Fibroblast of lung (primary cell): ENCODE measurements around the gene GIMAP6. TPM values are rescaled to one million over a fixed set of nuclear protein-coding genes. Genes with fewer than 3 reads are reported as not detected.
"Not testable (repeated sequence)": the region's sequence is repeated elsewhere in the genome, so short reads cannot be mapped to it uniquely, and the experiment has no call there.

ENCODE experiments used
- DNase-seq, 2 donors: peaks; one replicate each; pipeline versions ENCODE4 v3.0.0 to v3.0.0-alpha.2; 2010; ENCODE audit warnings: low read depth in 2 of 2
- H2AFZ ChIP-seq: 2 replicates; pipeline ENCODE4 v1.5.1; 2012; ENCODE audit warnings: low read length, control low read depth, inconsistent platforms
- H3K27ac ChIP-seq: 2 replicates; pipeline ENCODE4 v1.5.1; 2011; ENCODE audit warnings: low read length, control low read depth; ENCODE audit not compliant: insufficient read depth
- H3K27me3 ChIP-seq: 2 replicates; pipeline ENCODE4 v1.5.1; 2011; ENCODE audit warnings: mild to moderate bottlenecking, low read length; ENCODE audit not compliant: control insufficient read depth, insufficient read depth
- H3K36me3 ChIP-seq: 2 replicates; pipeline ENCODE4 v1.5.1; 2011; ENCODE audit warnings: low read length; ENCODE audit not compliant: control insufficient read depth, insufficient read depth
- H3K4me1 ChIP-seq: 2 replicates; pipeline ENCODE4 v1.5.1; 2011; ENCODE audit warnings: low read length; ENCODE audit not compliant: control insufficient read depth, insufficient read depth; ENCODE audit errors: extremely low read depth
- H3K4me2 ChIP-seq: 2 replicates; pipeline ENCODE4 v1.5.1; 2011; ENCODE audit warnings: low read length, control low read depth; ENCODE audit not compliant: insufficient read depth; ENCODE audit errors: extremely low read depth
- H3K4me3 ChIP-seq, 4 experiments: fragments of 200-600 bp in 1 of 4; sonication (generic) in 1 of 4; replicated peaks in 1 of 4; 2 replicates each; pipeline ENCODE4 v1.5.1; 2011 to 2016; ENCODE audit warnings: low read length in 4 of 4, low read depth in 3 of 4, mild to moderate bottlenecking in 3 of 4, control low read depth in 2 of 4, inconsistent platforms in 1 of 4, mixed read lengths in 1 of 4; ENCODE audit not compliant: insufficient read depth in 1 of 4; ENCODE audit errors: control extremely low read depth in 1 of 4
- H3K79me2 ChIP-seq: 2 replicates; pipeline ENCODE4 v1.5.1; 2012; ENCODE audit warnings: mild to moderate bottlenecking, low read length, inconsistent platforms; ENCODE audit not compliant: control insufficient read depth, insufficient read depth
- H3K9ac ChIP-seq: 2 replicates; pipeline ENCODE4 v1.5.1; 2011; ENCODE audit warnings: mild to moderate bottlenecking, low read length, control low read depth; ENCODE audit not compliant: insufficient read depth
- H3K9me3 ChIP-seq: 2 replicates; pipeline ENCODE4 v1.5.1; 2012; ENCODE audit warnings: low read depth, low read length; ENCODE audit not compliant: control insufficient read depth, insufficient read depth
- H4K20me1 ChIP-seq: 2 replicates; pipeline ENCODE4 v1.5.1; 2011; ENCODE audit warnings: low read length; ENCODE audit not compliant: control insufficient read depth, insufficient read depth; ENCODE audit errors: extremely low read depth
- CTCF ChIP-seq, 2 donors: IDR thresholded peaks in 1 of 2; conservative IDR thresholded peaks in 1 of 2; 1 replicate in 1 of 2; 2 replicates in 1 of 2; pipeline ENCODE4 v1.5.1; 2011 to 2012; ENCODE audit warnings: low read length in 2 of 2, control low read depth in 1 of 2, inconsistent platforms in 1 of 2, low read depth in 1 of 2, mild to moderate bottlenecking in 1 of 2
- EZH2 ChIP-seq: IDR thresholded peaks from 2 replicates; pipeline ENCODE4 v1.5.1; 2012; ENCODE audit warnings: low read length, control low read depth, mild to moderate bottlenecking; ENCODE audit errors: missing control alignments
- polyA plus RNA-seq, 2 donors: library from polyadenylated mRNA; depleted of rRNA in 1 of 2; stranded (reverse) in 1 of 2; unstranded in 1 of 2; fragments of >200 nt; gene quantifications; 2 replicates each; pipeline ENCODE4 v1.2.1, GENCODE V29; 2011 to 2012; ENCODE audit warnings: missing spikeins in 1 of 2
- total RNA-seq: library from RNA; depleted of rRNA; stranded (reverse); fragments of >200 nt; gene quantifications from 2 replicates; pipeline ENCODE4 v1.2.1, GENCODE V29; 2014

GIMAP6 gene
- total and polyA plus RNA-seq, 2 donors (not counting 1 experiment from before 2014, with no cell fraction given) = under 0.01 TPM; not detected in 1

DNA sequence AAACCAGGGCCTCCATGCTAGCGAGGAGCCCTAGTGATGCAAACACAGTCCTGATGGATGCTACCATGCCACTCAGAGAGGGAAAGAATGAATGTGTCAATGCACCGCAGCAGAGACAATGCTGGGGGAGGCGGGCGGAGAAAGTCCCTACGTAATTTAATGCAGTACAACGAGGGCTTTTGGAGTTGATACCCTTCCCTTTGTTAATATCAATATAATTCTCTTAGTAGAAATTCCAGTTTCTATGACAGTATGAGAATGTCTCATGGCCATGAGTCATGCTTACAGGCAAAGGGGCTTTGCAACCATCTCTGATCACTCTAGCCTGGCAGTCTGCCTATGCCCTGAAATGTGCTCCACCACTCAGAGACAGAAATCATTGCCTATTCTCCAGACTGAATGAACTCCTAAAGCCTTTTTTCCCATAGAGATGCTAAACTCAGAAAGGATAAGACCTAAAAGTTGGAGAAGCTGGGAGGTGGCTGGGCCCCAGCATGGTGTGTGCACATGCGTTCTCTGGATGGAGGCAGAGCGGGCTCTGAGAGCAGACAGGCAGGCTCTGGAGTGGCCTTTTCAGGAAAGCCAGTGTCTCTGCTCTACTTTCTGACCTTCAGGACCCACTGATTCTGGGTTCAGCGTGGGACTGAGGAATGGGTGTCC lies 33.0 kb upstream of the GIMAP6 start:
- H4K20me1 ChIP-seq = no peaks in the 10 kb centered on the region
- H3K9me3 ChIP-seq = no peaks in the 10 kb centered on the region
- H3K9ac ChIP-seq = no peak overlapping the region
- H2AFZ ChIP-seq = no peak overlapping the region
- no peaks in the 10 kb centered on the region for H3K36me3 ChIP-seq
- no peak for TF ChIP-seq EZH2
- H3K27ac ChIP-seq = no peak overlapping the region
- no peaks in the 10 kb centered on the region for H3K79me2 ChIP-seq
- no peak for DNase-seq
- no peak overlapping the region for H3K4me2 ChIP-seq
- no peaks in the 10 kb centered on the region for H3K4me1 ChIP-seq
- H3K4me3 ChIP-seq = no peak overlapping the region
- H3K27me3 ChIP-seq = no peaks in the 10 kb centered on the region

DNA sequence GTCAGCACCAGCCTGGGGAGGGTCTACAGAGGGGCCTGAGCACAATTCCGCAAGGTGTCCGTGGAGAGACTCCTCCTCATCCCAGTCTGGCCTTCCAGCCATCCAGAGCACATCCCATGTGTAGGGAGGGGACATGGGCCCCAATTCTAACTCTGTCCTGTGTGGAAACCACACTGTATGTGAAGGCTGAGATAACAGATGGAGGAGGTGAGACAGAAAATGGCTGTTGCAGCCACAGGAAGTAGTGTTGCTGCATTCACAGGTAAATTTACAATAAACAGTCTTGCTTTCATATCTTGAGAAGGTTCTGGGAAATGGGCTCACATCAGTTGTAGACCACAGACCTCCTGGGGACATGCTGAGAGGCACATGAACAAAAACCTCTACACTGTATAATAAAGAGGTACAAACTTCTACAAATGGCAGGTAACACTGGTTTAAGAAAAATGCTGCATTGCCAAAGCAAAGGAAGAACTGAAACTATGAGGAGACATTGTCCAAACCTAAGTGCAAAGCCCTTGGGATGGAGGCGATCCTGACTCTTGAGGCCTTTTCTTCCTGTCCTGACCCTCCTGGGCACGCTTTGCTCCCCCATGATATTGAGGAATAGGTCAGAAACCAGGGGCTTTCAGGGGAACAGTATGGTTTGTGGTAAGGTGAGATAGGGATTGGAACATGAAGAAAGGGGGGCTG lies 31.8 kb upstream of the GIMAP6 start:
- no peaks in the 10 kb centered on the region for H3K79me2 ChIP-seq
- no peak overlapping the region for H2AFZ ChIP-seq
- no peaks in the 10 kb centered on the region for H3K27me3 ChIP-seq

DNA sequence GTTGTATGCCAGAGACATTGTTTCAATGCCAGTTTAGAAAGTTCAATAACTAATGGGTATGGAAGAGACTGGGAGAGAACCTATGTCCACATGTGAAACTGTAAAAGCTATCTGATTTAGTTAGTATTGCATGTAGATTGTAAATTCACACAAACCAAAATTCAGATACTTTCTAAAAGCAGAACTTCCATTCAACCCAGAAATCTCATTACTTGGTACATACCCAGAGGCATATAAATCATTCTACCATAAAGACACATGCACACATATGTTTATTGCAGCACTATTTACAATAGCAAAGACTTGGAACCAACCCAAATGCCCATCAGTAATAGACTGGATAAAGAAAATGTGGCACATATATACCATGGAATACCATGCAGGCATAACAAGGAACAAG lies 30.6 kb upstream of the GIMAP6 start:
- H3K36me3 ChIP-seq, DNase-seq, H3K4me3 ChIP-seq, H3K4me1 ChIP-seq, H3K27me3 ChIP-seq, H3K9me3 ChIP-seq, H2AFZ ChIP-seq, H3K9ac ChIP-seq, H3K27ac ChIP-seq, H3K4me2 ChIP-seq, H3K79me2 ChIP-seq, H4K20me1 ChIP-seq: not testable (repeated sequence)

More for the DNA sequence above, 31.8 kb upstream of the GIMAP6 start:
- Histone ChIP-seq H3K4me3 (no peak overlapping the region), H3K9ac (no peak overlapping the region), H3K36me3 (no peaks in the 10 kb centered on the region), H3K4me2 (no peak overlapping the region), H3K4me1 (no peaks in the 10 kb centered on the region), H3K27ac (no peak overlapping the region), H4K20me1 (no peaks in the 10 kb centered on the region), H3K9me3 (no peaks in the 10 kb centered on the region)
- no peak for TF ChIP-seq EZH2
- TF ChIP-seq CTCF (conservative IDR thresholded peaks at IDR 0.05 in 1 of 2, IDR thresholded peaks at IDR 0.05 in 1 of 2; ENCODE audit: low read depth in 1 of 2, low read length in 2 of 2) = no peak
- no peak for DNase-seq
